Embryonic facial prominence (tissue), 1 donor: ENCODE data around the gene POLD2.
"Not testable (repeated sequence)": the region's sequence is repeated elsewhere in the genome, so short reads cannot be mapped to it uniquely, and the experiment has no call there.

Experiments used
- DNase-seq: peaks from one replicate; pipeline ENCODE4 v3.0.0-alpha.2; 2016; ENCODE audit errors: extremely low spot score

POLD2 gene

GRCh38 chr7:44123190-44124003 lies at the start of gene POLD2:
Gene POLD2 (minus strand): TSS chr7:44123548. CDS start chr7:44122053, 1,495 bp downstream.
- peak; percentile 94 for DNase-seq

GRCh38 chr7:44172803-44173424 lies 49.6 kb upstream of the POLD2 start:
- no peak for DNase-seq

- no peak for DNase-seq
Measured at GRCh38 chr7:44172352-44172751, 49.0 kb upstream of the POLD2 start.

- not testable (repeated sequence) for DNase-seq
Measured at GRCh38 chr7:44171901-44172300, 48.6 kb upstream of the POLD2 start.

- no peak for DNase-seq
Measured at GRCh38 chr7:44167920-44168319, 44.6 kb upstream of the POLD2 start.

GRCh38 chr7:44163591-44163990 lies 40.2 kb upstream of the POLD2 start:
- DNase-seq = no peak

GRCh38 chr7:44162785-44163395 lies 39.5 kb upstream of the POLD2 start:
- DNase-seq = no peak

- DNase-seq = no peak
Measured at GRCh38 chr7:44162179-44162578, 38.8 kb upstream of the POLD2 start.

GRCh38 chr7:44161371-44161770 lies 38.0 kb upstream of the POLD2 start:
- DNase-seq = no peak

- no peak for DNase-seq
Measured at GRCh38 chr7:44159824-44160630, 36.7 kb upstream of the POLD2 start.

GRCh38 chr7:44158873-44159631 lies 35.7 kb upstream of the POLD2 start:
- DNase-seq = no peak

GRCh38 chr7:44158096-44158872 lies 34.9 kb upstream of the POLD2 start:
- no peak for DNase-seq

- DNase-seq = no peak
Measured at GRCh38 chr7:44157116-44158080, 34.0 kb upstream of the POLD2 start.

GRCh38 chr7:44156453-44157010 lies 33.2 kb upstream of the POLD2 start:
- DNase-seq = no peak

- DNase-seq = no peak
Measured at GRCh38 chr7:44155191-44156185, 32.1 kb upstream of the POLD2 start.

GRCh38 chr7:44154703-44155102 lies 31.4 kb upstream of the POLD2 start:
- no peak for DNase-seq

- no peak for DNase-seq
Measured at GRCh38 chr7:44153948-44154335, 30.6 kb upstream of the POLD2 start.
